HG03460 (cell line): Measurements from ENCODE around the gene CLDN5.
"Not testable (repeated sequence)": the region's sequence is repeated elsewhere in the genome, so short reads cannot be mapped to it uniquely, and the experiment has no call there.

Source experiments
- ATAC-seq: cut with Tn5 transposase; IDR thresholded peaks from one replicate; pipeline ENCODE4 v1.9.1; 2021; ENCODE audit not compliant: unreplicated experiment

The CLDN5 gene

DNA sequence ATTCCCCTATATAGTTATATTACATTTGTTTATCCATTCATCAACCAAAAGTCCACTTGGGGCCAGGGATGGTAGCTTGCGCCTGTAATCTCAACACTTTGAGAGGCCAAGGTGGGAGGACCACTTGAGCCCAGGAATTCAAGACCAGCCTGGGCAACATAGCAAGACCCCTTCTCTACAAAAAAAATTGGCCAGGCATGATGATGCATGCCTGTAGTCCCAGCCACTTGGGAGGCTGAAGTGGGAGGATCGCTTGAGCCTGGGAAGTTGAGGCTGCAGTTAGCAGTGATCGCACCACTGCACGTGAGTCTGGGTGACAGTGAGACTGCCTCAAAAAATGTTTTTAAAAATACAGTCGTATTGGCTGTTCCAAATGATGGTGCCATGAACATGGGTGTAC, 24.2 kb upstream of the CLDN5 start:
- ATAC-seq = not testable (repeated sequence)

GRCh38 chr22:19547620-19548019, 23.4 kb upstream of the CLDN5 start:
- no peak for ATAC-seq

DNA sequence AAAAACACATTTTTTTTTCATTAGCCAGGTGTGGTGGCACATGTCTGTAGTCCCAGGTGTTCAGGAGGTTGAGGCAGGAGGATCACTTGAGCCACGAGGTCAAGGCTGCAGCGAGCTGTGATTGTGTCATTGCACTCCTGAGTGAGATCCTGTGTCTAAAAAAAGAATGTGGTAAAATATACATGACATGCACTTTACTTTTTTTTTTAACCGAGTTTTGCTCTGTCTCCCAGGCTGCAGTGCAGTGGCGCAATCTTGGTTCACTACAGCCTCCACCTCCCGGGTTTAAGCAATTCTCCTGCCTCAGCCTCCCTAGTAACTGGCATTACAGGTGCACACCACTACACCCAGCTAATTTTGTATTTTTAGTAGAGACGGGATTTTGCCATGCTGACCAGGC, 22.5 kb upstream of the CLDN5 start:
- no peak for ATAC-seq

DNA sequence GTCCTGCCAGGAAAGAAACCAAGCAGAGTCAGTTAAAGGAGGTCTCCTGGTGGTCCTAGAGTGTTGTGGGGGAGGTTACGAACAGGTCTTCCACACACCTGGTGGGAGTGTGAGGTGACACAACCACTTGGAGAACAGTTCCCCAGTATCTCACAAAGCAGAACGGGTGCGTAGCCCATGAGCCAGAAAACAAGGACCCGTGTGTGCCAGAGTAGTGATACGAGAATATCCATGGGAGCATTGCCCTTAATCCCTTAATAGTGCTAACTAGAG, 21.7 kb upstream of the CLDN5 start:
- no peak for ATAC-seq

DNA sequence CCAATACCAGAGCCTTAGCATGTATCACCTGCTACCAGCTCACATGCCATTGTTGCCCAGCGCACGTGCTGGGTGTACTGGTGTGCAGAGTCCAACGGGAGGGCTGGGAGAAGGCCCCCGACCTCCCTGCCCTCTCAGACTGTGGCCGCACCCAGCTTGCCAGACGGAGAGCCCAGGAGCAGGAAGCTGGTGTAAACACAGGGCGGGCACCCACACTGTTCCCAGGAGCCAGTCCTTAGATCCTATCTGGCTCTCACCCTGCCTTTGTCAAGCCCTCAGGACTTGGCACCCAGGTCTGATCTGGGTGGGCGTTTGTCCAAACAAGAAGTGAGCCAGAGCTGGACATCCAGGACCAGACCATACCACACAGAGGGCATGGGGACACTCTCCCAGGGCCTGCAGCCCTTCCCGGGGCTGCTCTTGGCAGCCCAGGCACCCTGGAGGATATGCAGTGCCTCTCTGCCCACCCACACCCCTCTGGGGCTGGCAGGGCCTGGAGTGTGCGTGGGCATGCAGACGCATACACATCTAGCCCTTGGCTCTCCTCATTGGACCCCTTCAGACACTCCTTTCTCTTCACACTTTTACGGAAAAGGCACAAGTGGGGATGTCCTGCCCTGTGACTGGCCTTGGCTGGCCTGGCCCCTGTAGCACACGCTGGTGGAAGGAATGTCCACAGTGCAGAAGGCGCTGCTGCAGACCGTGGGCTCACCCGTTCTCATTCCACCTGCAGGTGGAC, 19.9 kb upstream of the CLDN5 start:
- no peak for ATAC-seq

DNA sequence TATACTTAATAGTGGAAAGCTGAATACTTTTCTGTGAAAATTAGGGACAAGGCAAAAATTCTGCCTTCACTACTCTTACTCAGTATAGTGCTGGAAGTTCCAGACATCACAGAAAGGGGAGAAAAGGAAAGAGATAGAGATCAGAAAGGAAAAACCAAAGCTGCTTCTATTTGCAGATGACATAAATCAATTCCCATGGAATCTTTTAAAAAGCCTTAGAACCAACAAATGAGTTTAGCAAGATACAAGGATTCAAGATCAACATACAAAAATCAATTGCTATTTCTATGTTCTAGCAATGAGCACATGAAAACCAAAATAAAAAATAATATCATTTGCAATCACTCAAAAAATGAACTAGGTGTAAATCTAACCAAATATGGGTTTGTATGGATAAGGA, 16.2 kb upstream of the CLDN5 start:
- no peak for ATAC-seq

GRCh38 chr22:19537941-19538488, 13.8 kb upstream of the CLDN5 start:
- no peak for ATAC-seq

- ATAC-seq = no peak
Measured at GRCh38 chr22:19536564-19536963, 12.4 kb upstream of the CLDN5 start.

- ATAC-seq = no peak
Measured at GRCh38 chr22:19535001-19535400, 10.8 kb upstream of the CLDN5 start.

- ATAC-seq = no peak
Measured at GRCh38 chr22:19533857-19534256, 9.6 kb upstream of the CLDN5 start.

GRCh38 chr22:19533049-19533626, 8.9 kb upstream of the CLDN5 start:
- no peak for ATAC-seq

- ATAC-seq = not testable (repeated sequence)
Measured at GRCh38 chr22:19531327-19531726, 7.1 kb upstream of the CLDN5 start.

DNA sequence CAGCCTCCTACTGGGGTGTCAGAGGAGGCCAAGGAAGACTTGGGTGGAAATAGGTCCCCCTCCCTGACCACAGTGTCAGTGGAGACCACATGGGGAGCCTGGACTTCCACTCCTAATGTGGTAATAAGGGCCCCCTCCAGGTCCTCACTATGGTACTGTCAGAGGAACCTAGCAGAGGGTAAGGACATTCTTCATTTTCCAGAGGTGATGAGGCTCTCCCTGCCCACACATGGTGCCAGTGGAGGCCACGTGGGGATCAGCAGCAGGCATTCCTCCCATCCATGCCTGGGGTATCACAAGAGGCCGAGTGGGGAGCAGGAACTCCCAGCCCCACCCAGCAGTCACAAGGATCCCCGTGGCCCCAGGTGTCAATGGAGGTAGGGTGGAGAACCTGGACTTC, 6.5 kb upstream of the CLDN5 start:
- no peak for ATAC-seq

- no peak for ATAC-seq
Measured at GRCh38 chr22:19529811-19530210, 5.6 kb upstream of the CLDN5 start.

DNA sequence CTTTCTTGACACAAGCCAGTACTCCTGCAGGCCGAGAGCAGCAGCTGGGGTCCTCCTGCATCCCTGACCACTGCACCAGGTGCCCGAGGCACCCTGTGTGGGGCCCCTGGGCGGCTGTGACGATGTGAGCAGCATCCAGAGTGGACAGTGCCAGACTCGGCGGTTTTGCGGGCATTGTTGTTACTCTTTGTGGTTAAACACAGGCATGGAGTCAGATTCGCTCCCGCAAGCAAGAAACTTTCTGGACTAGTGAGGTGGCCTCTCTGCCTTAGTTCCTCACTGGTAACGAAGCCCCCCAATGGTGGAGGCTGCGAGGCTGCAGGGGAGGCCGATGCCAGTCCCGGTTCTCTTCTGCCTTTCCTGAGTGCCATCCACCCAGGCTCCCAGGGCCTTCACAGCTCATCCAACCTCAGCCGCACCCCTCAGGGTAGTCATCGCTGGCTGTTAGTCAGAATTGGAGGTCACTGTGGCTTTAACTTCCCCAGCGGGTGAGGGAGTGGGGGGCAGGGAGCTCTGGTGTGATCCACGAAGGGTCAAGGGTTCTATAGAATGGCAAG, 3.7 kb upstream of the CLDN5 start:
- ATAC-seq = no peak

- ATAC-seq = no peak
Measured at GRCh38 chr22:19527321-19527721, 3.1 kb upstream of the CLDN5 start.

GRCh38 chr22:19526702-19527111, 2.5 kb upstream of the CLDN5 start:
- no peak for ATAC-seq

- ATAC-seq = no peak
Measured at GRCh38 chr22:19526076-19526701, 2.0 kb upstream of the CLDN5 start.

DNA sequence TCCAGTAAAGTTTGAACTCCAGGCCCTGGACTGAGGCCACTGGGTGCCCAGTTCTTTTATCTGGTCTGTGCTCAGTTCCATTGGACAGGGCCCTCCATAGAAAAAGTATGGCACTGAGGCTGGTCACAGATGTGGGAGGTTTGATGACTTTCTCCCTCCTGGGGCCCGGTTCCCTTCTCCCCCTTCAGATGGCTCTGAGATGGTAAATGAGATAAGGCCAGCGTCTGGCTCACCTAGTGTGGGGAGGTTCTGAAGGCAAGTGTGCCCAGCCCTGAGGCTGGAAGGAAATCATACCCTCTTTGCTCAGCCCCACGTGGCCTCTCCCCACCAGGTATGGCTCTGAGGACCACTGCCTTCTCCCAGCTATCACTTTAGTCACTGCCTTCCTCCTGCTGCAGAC, 1.5 kb upstream of the CLDN5 start:
- ATAC-seq = no peak

- ATAC-seq = no peak
Measured at GRCh38 chr22:19525116-19525660, 978 bp upstream of the CLDN5 start.

DNA sequence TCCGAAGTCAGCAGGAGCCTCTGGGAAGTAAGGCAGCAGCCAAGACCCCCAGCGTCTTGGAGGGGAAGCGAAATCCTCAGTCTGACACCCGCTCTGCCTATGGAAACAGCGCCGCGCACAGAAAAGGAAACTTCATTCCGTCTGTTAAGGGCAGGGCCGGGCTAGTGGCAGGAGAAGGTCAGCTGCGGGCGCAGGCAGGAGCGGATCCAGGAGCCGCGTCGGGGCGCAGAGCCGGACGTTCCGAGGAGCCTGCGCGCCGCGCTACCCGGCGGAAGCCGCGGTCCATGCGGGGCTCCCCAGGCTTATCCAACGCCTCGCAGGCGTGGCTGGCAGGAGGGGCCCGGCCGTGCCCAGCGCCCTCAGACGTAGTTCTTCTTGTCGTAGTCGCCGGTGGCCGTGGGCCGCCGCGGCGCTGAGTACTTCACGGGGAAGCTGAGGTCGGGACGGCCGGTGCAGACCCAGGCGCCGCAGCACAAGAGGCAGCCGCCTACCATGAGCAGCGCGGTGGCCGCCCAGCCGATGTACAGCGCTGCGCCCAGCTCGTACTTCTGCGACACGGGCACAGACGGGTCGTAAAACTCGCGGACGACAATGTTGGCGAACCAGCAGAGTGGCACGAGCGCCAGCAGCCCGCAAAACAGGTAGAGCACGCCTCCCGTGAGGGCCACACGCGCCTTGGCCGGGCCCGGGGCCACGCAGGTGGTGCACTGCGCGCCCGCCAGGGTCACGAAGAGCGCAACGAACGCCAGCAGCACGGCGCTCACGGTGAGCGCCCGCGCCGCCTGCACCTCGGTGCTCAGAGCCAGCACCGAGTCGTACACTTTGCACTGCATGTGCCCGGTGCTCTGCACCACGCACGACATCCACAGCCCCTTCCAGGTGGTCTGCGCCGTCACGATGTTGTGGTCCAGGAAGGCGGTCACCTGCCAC, 705 bp downstream of the CLDN5 start:
- no peak for ATAC-seq
